SIG-M5 (cell line): ENCODE data around the gene GAL.

ENCODE experiments used
- DNase-seq: peaks from one replicate; lab custom pipeline; 2025; lab: John Stamatoyannopoulos, UW

GAL gene

GRCh38 chr11:68659158-68659921 lies 25.0 kb upstream of the GAL start:
- no peak for DNase-seq

- DNase-seq = no peak
Observed at GRCh38 chr11:68660066-68660810, 24.1 kb upstream of the GAL start.

GRCh38 chr11:68661014-68661413 lies 23.3 kb upstream of the GAL start:
- DNase-seq = no peak

GRCh38 chr11:68661697-68662603 lies 22.4 kb upstream of the GAL start:
- no peak for DNase-seq

GRCh38 chr11:68663482-68664010 lies 20.8 kb upstream of the GAL start:
- no peak for DNase-seq

- no peak for DNase-seq
Observed at GRCh38 chr11:68664141-68664540, 20.2 kb upstream of the GAL start.

- DNase-seq = no peak
Observed at GRCh38 chr11:68664906-68665305, 19.4 kb upstream of the GAL start.

GRCh38 chr11:68665436-68665835 lies 18.9 kb upstream of the GAL start:
- DNase-seq = no peak

- no peak for DNase-seq
Observed at GRCh38 chr11:68666849-68667248, 17.5 kb upstream of the GAL start.

- DNase-seq = no peak
Observed at GRCh38 chr11:68667511-68668500, 16.5 kb upstream of the GAL start.

GRCh38 chr11:68669301-68670090 lies 14.8 kb upstream of the GAL start:
- DNase-seq = no peak

GRCh38 chr11:68670208-68670992 lies 13.9 kb upstream of the GAL start:
- DNase-seq = no peak

GRCh38 chr11:68673306-68673945 lies 10.9 kb upstream of the GAL start:
- DNase-seq = no peak

GRCh38 chr11:68673991-68674390 lies 10.4 kb upstream of the GAL start:
- DNase-seq = no peak

- no peak for DNase-seq
Observed at GRCh38 chr11:68674461-68674860, 9.9 kb upstream of the GAL start.

GRCh38 chr11:68677432-68677831 lies 6.9 kb upstream of the GAL start:
- DNase-seq = no peak

- DNase-seq = no peak
Observed at GRCh38 chr11:68678031-68678441, 6.3 kb upstream of the GAL start.

- DNase-seq = no peak
Observed at GRCh38 chr11:68680541-68681231, 3.7 kb upstream of the GAL start.
